GM19468 (cell line): ENCODE data around the gene CRHR1.

Experiments
- ATAC-seq: cut with Tn5 transposase; IDR thresholded peaks from one replicate; pipeline ENCODE4 v1.9.1; 2021; ENCODE audit warnings: mild to moderate bottlenecking, moderate library complexity, moderate number of reproducible peaks; ENCODE audit not compliant: unreplicated experiment; ENCODE audit errors: extremely low read depth

CRHR1 gene

GRCh38 chr17:45786349-45786748, 2.2 kb downstream of the CRHR1 start:
- no peak for ATAC-seq

- ATAC-seq: no peak
Observed at GRCh38 chr17:45787044-45787443, 2.9 kb downstream of the CRHR1 start.

GRCh38 chr17:45787656-45788055, 3.5 kb downstream of the CRHR1 start:
- ATAC-seq: no peak

- ATAC-seq: no peak
Observed at GRCh38 chr17:45788057-45788456, 3.9 kb downstream of the CRHR1 start.

GRCh38 chr17:45789874-45790273, 5.8 kb downstream of the CRHR1 start:
- no peak for ATAC-seq

- ATAC-seq: no peak
Observed at GRCh38 chr17:45790296-45790922, 6.3 kb downstream of the CRHR1 start.

GRCh38 chr17:45791041-45791582, 7.0 kb downstream of the CRHR1 start:
- ATAC-seq: no peak

- no peak for ATAC-seq
Observed at GRCh38 chr17:45791935-45792334, 7.8 kb downstream of the CRHR1 start.

GRCh38 chr17:45792437-45792836, 8.3 kb downstream of the CRHR1 start:
- ATAC-seq: no peak

GRCh38 chr17:45792995-45793755, 9.1 kb downstream of the CRHR1 start:
- ATAC-seq: no peak

GRCh38 chr17:45793999-45794540, 9.9 kb downstream of the CRHR1 start:
- ATAC-seq: no peak

- no peak for ATAC-seq
Observed at GRCh38 chr17:45794840-45795239, 10.7 kb downstream of the CRHR1 start.

GRCh38 chr17:45800816-45801215, 16.7 kb downstream of the CRHR1 start:
- ATAC-seq: no peak

- no peak for ATAC-seq
Observed at GRCh38 chr17:45801421-45801820, 17.3 kb downstream of the CRHR1 start.

GRCh38 chr17:45808845-45809244, 24.7 kb downstream of the CRHR1 start:
- no peak for ATAC-seq

- ATAC-seq: no peak
Observed at GRCh38 chr17:45809499-45809898, 25.4 kb downstream of the CRHR1 start.

- no peak for ATAC-seq
Observed at GRCh38 chr17:45812102-45812501, 28.0 kb downstream of the CRHR1 start.

GRCh38 chr17:45813048-45813725, 29.1 kb downstream of the CRHR1 start:
- no peak for ATAC-seq

- ATAC-seq: no peak
Observed at GRCh38 chr17:45814622-45815606, 30.8 kb downstream of the CRHR1 start.

- no peak for ATAC-seq
Observed at GRCh38 chr17:45815752-45816151, 31.6 kb downstream of the CRHR1 start.
